Fibroblast of gingiva (primary cell): ENCODE results near the gene MRPL14.
A peak's percentile ranks its signal among the peaks of the same experiment; 100 is the strongest.
"Not testable (repeated sequence)": the region's sequence is repeated elsewhere in the genome, so short reads cannot be mapped to it uniquely, and the experiment has no call there.

Experiments used
- DNase-seq: peaks from one replicate; pipeline ENCODE4 v3.0.0-alpha.2; 2011; ENCODE audit warnings: low read depth

The MRPL14 gene

DNA sequence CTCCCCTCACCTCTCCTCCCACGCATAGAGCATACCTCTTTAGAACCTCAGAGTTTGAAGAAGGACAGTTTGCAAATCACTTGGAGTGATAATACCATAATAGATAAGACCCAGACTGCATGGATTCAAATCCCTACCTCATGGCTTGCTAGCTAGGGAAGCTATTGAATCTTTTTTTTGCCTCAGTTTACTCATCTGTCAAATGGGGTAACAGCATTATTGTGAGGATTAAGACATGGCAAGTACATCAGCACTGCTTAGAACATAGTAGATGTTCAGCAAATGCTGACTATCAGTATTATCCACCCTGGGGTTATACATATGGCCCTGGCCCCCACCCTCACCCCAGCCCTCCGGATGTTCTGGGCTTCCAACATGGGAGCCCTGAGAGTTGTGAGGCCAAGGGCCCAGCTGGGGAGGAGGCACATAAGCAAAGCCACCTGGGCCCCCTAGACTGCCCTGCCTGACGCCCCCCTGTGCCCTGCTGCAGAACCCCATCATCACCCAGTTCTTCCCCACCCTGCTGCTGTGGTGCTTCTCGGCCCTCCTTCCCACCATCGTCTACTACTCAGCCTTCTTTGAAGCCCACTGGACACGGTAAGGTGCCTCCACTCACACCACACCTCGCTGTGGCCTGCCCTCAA, 22.2 kb upstream of the MRPL14 start:
- no peak for DNase-seq

DNA sequence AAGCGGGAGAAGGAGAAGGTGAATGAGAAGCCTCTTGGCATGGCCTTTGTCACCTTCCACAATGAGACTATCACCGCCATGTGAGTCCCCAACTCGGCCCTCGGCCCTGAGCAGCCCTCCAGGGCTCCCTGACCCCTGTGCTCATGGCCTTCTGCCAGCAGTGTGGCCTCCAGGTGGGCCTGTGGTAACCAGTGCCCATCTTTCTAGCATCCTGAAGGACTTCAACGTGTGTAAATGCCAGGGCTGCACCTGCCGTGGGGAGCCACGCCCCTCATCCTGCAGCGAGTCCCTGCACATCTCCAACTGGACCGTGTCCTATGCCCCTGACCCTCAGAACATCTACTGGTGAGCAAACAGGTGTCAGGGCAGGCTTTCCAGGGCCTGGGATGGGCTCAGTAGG, 21.1 kb upstream of the MRPL14 start:
- no peak for DNase-seq

DNA sequence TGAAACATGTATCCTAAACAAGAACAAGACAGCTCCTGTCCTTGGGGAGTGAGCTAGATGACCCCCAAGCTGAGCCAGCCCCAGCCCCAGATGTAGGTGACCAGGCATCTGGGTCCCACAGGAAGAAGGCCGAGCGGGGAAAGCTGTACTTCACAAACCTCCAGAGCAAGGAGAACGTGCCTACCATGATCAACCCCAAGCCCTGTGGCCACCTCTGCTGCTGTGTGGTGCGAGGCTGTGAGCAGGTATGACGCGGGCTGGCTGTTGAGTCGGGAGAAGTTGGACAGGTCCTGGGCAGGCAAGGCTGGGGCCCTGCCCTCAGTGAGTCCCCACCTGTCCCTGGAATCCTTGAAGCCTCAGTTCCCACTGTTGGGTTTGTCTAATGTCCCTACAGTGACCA, 20.0 kb upstream of the MRPL14 start:
- DNase-seq = no peak

DNA sequence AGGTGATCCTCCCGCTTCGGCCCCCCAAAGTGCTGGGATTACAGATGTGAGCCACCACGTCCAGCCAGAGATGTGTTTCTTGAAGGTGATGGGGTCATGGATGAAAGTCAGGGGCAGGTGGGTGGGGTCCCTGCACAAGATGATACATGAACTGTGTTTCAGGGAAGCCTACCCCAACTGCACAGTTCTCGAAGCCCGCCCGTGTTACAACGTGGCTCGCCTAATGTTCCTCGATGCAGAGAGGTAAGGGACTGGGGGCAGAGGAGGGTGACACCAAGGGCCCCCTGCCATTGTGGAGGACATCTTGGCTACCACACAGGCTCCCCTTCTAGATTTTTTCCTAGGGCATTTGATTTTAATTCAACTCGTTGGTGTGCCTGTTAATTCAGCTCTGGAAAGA, 19.4 kb upstream of the MRPL14 start:
- no peak for DNase-seq

DNA sequence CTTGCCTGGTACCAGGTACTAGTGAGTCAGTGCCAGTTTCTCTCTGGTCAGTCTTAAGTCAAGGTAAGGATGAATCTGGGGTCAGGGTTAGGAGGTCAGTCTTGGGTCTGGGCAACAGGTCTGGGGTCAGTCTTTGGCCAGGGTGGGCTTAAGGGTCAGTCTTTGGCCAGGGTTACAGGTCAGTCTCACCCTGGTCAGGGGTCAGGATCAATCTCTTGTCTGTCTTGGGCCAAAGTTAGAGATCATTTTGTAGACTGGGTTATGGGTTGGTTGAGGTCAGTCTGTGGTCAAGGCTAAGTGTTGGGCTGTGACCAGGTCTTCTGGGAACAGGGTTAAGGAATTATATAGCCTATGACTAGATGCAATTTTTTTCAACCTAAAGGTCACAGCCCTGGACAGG, 18.6 kb upstream of the MRPL14 start:
- DNase-seq = no peak

DNA sequence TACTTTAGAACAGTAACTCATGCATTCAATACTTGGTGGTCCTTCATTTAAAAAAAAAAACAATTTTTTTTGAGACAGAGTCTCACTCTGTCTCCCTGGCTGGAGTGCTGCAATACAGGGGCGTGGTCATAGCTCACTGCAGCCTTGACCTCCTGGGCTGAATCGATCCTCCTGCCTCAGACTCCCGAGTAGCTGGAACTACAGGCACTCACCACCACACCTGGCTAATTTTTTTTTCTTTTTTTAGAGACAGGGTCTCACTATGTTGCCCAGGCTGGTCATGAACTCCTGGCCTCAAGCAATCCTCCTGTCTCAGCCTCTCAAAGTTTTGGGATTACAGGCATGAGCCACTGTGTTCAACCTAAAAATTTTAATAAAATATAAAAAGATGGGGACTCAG, 17.3 kb upstream of the MRPL14 start:
- not testable (repeated sequence) for DNase-seq

DNA sequence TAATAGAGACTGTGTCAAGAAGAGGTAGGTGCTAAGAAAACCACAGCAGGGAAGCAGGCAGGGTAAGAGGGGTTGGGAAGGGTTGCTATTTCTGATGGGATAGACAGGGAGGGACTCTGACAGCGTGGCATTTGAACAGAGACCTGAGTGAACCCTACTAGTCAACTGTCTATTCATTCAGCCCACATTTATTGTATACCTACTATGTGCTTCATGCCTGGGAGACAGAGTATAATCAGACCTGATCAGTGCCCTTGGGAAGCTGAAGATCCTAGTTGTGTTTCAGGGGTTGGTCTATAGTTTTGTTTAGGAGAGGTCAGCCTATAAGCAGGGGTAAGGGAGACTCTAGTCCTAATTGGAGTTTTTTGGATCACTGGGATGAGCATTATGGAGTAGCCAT, 16.5 kb upstream of the MRPL14 start:
- no peak for DNase-seq

DNA sequence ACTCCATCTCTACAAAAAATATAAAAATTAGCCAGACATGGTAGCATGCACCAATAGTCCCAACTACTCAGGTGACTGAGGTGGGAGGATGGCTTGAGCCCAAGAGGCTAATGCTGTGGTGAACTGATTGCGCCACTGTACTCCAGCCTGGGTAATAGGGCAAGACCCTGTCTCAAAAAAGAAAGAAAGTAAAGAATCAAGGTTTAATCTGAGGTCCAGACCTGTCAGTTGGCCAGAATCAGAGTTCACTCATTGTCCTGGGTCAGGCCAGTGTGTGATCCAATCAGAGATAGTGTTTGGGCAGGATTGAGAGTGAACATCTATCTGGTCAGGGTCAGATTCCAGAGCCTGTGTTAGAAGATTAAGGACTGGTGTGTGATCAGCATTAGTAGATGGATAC, 15.6 kb upstream of the MRPL14 start:
- DNase-seq = no peak

DNA sequence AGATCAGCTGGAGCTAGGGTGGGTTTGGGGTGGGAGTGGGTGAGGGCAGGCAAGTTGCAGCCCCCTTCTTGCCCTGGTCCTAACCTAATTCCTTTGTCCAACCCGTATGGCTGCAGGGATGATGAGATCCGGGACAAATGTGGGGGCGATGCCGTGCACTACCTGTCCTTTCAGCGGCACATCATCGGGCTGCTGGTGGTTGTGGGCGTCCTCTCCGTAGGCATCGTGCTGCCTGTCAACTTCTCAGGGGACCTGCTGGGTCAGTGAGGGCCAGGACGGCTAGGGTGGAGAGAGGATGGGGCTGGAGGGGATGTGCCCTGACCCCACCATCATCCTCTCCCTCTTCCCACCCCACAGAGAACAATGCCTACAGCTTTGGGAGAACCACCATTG, 12.1 kb upstream of the MRPL14 start:
- no peak for DNase-seq

DNA sequence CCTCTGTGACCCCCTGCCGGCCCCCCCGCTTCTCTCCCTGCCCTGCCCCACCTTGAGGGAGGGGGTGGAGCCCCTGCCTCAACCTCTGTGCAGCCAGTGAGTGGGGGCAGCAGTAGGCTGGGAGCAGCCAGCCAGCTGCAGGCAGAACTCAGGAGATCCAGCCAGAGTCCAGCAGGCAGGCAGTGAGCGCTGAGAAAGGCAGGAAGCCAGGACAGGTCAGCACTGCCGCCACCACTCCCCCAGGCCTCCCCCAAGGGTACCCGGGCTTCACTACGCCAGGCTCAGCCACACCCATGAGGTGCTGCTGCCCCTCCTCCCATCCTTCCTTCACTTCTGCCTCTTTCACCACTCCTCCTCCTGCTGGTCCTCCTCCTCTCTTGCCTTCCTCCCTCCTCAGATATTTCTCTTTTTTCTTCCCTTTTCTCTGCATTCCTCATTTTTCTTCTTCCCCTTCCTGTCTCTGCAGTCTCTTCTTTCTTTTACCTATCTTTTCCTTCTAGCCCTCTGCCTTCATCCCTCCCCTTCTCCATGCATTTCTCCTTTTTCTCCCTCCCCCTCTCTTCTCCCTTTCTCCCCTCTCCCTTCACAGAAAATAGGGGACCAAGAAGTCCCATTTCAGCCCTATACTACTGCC, 11.6 kb upstream of the MRPL14 start:
- no peak for DNase-seq

DNA sequence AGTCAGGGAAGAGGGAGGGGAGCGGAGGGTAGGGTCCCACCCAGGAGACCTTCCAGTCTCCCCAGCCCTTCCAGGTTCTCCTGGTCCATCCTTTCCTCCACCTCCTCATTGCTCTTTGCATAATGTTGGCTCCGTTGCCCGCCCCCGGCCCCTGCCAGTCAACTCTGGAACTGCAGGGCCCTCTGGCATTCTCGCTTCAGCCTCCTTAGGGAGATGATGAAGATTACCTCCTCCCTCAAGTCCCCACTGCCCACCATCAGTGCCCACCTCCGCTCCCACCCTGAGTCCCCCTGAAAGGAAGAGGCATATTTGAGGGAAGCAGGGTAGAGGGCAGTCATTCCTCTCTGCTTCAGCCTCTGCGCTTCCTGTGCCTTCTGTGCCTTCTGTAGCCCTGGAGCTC, 8.6 kb upstream of the MRPL14 start:
- no peak for DNase-seq

DNA sequence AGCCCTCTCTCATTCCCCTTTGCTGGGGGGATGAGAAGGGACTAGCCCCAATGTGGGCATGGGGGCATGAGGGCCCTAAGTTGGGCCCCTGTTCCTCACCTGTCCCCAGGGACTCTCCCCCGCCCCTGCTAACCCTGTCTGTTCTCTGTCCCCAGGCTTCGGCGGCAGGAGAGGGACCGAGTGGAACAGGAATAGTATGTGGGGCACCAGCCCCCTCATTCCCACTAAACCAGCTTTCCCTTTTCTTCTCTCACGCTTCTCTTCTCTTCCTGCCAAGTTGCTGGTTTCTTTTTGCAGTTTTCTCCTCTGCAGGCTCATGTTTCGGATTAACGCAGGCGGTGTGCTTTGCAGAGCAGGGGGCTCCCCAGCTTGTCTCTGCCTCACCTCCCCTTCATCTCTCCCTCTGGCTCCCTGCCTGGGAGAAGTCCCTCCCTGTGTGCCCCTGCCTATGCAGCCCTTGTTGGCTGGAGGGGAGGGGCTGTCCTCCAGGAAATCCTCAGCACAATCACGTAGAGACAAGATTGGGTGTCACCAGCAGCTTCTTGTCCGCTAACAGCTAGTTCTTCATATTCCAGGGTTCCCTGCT, 8.0 kb upstream of the MRPL14 start:
- no peak for DNase-seq

DNA sequence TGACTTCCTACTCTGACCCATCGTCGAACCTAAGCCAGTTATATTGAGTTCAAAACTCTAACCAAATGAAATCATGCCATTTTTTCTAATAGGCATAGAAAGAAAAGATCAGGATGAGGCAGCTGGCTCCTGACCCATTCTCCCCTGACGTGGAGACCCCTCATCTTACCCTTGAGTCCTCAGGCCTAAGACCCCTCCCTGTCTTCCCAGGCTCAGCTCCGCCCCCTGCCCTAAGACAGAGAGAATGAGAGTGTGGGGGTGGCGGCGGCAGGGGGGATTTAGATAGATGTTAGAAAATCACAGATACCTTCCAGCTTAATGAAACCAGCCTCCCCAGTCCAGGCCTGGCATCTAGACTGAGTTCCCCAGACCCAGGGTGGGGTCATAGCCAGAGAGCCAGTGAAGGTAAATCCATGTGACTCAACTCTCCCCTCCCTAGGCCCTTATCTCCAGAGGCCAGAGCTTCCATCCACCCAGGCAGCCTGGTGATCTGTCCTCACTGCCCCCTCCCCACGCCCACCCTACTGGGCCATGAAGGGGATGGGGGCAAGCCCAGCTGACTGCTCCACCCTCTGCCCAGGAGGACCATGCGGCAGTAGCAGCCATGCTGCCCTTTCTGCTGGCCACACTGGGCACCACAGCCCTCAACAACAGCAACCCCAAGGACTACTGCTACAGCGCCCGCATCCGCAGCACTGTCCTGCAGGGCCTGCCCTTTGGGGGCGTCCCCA, 6.9 kb upstream of the MRPL14 start:
- DNase-seq = no peak

DNA sequence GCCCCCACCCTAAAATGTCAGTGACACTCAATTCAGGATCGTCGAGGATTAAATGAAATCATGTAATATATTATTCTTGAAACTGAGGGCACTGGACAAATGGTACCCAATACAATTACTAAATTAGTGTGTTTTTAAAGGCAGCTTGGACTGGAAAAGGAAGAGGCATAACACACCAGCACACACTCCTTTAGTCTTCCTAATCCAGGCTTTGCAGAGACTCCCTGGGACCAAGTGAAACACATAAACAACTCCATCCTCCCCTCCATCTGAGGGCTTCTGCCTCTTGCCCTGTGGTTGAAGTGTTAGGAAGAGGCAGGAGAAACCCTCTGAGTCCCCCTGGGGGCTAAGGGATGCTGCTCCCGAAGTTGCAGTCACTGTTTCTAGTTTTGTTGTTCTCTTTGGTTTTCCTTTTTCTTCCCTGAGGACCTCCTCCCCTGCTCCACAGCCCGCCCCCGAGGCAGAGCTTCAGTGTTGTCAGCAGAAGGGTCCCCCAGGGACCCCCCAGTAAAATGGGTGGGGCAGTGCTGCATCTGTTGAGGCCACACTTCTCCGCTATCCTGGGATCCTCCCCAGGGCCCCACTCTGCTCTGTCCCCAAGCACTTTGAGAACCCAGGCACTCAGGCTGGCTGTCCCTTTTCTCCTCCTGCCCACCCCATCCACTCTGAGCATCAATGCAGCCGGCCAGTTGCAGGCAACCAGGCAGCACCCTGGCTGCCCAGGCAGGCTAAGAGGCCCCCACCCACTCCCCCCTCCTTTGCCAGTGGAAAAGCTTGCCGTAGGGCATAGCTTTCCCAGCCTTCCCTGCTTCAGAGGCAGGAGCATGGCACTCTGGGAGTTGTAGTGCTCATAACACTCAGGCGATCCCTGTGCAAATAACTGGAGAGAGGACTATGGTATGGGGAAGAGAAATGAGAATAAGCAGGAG, 6.0 kb upstream of the MRPL14 start:
- peak; percentile 50 for DNase-seq

DNA sequence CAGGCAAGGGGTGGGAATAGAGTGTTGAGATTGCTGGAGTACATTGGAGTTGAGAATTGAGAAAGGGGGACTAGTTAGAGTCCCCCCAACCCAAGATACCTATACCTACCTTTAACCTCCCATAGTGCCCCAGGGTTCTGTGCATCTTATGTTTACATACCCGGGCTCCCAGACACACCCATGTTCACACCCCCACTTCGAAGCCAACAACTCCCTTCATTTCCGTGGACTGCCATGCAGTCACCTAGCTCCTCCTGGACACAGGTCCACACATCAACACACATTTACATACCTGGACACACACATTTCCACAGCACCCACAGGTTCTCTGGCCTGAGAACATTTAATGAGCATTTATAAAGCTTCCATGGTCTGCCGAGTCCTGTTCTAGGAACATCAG, 5.2 kb upstream of the MRPL14 start:
- no peak for DNase-seq

DNA sequence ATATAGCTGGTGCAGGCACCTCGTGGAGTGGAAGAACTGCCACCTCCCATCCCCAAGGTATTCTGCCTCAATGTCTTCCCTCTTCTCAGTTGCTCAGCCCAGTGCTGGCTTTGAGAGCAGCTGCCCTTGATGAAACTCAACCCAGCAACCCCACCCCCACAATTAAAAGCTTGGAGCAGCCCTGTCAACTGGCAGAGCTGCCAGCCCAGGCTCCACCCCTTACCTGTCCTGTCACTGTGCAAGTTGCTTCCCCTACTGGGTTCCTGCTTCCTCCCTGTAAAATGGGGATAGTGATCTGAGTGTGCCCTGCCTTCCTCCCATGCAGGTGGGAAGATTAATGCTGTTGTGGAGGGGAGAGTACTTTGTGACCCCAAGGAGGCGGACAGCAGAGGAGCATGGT, 4.6 kb upstream of the MRPL14 start:
- no peak for DNase-seq

DNA sequence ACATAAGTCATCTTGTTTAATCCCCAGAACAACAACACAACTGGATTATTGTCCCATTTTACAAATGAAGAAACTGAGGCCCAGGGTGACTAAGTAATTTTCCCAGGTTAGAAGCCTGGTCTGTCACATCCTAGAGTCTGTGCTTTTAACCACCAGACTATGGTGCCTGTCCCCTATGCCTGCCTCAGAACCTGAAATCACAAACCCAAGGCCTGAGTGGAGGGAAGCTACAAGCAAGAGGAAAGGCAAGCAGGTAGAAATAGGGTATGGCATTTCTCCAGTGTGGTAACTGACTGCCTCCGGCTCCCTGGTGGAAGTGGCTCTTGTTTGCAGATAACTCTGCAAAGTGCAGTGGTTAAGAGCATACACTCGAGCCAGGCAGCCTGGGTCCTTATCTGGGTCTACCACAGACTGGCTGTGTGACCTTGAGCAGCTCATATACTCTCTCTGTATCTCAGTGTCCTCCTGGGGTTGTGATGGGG, 2.6 kb upstream of the MRPL14 start:
- no peak for DNase-seq

DNA sequence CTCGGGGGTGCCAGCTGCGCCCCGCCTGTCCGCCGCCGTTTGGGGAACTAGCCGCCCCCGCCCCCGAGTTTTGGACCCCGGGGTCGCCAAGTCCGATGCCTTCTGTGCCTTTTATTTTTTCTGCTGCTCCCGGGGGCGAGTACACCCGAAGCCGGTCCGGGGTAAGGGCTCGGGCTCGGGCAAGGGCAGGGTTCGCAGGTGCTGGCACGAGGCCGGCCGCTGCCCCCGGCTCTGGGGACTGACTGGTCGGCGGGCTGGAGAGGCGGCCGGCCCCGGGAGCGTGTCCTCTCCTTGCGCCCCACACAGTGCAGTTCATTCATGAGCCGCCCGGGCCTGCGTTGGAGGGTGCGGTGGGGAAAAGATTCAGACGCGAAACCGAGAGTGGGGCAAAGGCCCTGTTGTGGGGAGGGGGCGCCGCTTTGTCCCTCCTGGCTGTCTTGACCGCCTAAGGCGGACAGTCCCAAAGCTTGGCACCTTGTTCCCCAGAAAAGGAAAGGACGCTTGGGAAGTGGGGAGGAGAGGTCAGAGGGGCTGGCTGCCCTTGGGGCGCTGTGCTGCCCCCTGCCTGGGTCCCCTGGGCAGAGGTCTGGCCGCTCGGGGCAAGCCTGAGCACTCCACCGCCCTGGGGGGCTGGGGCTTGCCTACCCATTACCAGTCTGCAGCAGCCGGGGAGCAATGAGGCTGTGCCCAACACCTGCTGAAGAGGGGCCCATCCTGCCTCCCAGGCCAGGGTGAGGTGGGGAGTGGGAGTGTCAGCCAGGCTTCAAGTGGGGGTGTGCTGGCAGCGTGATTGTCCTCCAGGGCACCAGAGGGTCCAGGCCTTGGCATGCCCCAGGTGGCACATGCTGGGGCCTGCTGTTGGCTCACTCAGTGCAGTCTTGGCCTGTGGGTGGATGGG, 1.0 kb upstream of the MRPL14 start:
- DNase-seq = peak; percentile 13

DNA sequence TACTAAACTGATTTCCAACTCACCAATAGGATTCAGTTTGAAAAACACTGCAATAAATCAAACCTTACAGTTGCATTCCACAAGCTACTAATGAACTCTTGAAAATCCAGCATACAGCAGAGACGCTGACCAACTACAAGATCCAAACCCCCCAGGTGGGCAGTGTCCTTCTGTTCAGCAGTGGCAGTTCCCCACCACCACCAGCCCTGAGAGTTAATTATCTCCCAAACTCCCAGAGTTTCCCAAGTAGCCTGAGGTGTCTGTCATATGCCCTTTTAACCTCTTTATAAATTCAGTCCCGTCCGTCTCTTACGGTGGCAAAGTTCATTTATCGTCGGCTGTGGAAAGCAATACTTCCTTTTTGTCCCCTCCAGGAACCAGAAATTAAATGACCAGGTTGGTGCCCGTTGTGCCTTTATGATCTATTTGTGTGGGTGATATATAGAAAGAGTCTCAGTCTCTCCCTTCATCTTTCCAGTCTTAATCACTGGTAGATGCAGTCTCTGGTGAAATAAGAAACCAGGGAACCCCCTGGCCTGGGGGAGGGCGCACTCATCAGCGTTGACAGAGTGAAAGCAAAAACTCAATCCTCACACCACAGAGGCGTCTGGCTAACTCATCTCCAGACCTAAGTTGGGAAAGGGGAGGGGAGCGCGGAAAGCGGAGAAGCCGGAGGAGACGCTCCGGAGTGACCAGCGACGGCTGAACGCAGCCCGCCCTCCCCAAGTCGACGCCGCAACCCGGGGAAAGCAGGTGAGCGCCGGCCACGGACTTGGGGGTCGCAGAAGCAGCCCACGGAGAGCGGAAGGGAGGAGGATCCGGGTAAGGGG, 717 bp downstream of the MRPL14 start:
- DNase-seq = peak; percentile 67

DNA sequence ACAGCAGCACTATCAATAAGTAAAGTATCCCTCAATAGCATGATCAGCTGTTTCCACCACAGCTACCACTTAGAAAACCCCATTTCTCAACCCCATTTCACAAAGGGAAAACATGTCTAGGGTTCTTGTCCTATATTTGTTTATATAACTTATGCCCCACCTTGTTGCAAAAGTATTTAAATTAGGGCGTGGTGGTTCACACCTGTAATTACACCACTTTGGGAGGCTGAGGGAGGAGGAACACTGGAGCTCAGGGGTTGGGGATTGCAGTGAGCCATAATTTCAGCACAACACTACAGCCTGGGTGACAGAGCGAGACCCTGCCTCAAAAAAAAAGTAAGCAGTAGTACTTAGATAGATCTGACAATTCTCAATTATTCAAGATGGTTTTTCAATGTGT, 3.7 kb downstream of the MRPL14 start:
- DNase-seq = no peak
